ENCODE results near the gene TAS2R3.

DNA sequence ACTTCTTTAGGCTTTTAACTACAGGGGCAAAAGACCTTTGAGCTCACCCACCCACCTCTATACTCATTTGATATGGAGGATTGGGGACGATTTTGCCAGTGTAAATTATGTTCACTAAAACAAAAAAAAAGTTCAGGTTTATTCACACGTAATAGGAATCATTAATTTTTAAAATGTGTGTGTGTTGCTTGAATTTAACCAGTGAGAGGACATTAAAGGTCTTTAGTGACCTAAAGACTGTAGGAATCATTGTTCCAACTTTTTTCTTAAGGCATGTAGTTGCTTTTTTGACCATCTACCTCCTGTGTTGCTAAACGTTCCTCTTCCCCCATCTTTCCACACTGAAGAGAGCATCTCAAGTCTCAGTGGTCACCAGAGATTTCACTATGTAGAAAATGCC, 24.6 kb upstream of the TAS2R3 start:
- TF ChIP-seq EZH2 (IDR thresholded peaks at IDR 0.05) (no peak), POLR2AphosphoS5 (IDR thresholded peaks at IDR 0.05; ENCODE audit: borderline replicate concordance, low read depth, low read length) (no peak)

Data from SK-N-MC (cell line).